Stimulated activated CD4-positive, alpha-beta T cell treated with anti-CD3 and anti-CD28 coated beads, Interleukin-4, amount 100 ng/mL, for 1 hour (primary cell): ENCODE measurements around the gene R3HCC1L.
"Not testable (repeated sequence)": the region's sequence is repeated elsewhere in the genome, so short reads cannot be mapped to it uniquely, and the experiment has no call there.

Source experiments
- DNase-seq: peaks from one replicate; pipeline ENCODE4 v3.0.0-alpha.2; 2020

R3HCC1L gene

DNA sequence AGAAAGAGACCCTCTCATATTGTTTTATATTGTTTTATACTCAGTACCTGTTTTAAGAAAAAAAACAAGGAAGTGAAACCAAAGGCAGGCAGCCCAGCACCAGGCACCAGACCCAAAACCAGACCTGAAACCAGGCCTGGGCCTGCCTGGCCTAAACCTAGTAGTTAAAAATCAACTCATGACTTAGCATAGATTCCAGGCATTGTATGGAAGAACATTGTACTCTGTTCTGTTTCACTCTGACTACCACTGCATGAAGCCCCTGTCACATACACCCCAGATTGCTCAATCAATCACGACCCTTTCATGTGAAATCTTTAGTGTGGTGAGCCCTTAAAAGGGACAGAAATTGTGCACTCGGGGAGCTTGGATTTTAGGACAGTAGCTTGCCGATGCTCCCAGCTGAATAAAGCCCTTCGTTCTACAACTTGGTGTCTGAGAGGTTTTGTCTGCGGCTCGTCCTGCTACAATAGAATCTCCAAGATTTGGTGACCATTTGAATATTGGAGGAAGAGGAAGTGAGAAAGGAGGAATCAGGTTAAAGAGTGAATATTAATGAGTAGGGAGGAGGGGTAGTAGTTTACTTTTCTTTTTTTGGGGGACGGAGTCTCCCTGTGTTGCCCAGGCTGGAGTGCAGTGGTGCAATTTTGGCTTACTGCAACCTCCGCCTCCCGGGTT lies 1.2 kb upstream of the R3HCC1L start:
- DNase-seq = not testable (repeated sequence)

DNA sequence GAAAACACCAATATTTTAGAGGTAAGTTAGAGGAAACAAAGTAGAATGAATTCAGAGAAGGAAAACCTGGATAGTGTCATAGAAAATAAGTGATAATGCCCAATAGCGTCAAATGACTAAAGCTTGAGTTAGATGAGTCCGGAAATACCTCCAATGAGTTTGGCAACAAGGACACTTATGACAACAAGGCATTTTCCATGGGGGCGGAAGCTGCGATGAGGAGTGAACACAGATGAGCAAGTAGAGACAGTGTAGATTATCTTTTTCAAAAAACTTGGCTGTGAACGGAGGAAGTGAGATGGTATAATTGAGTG lies 383 bp upstream of the R3HCC1L start:
- DNase-seq = no peak

DNA sequence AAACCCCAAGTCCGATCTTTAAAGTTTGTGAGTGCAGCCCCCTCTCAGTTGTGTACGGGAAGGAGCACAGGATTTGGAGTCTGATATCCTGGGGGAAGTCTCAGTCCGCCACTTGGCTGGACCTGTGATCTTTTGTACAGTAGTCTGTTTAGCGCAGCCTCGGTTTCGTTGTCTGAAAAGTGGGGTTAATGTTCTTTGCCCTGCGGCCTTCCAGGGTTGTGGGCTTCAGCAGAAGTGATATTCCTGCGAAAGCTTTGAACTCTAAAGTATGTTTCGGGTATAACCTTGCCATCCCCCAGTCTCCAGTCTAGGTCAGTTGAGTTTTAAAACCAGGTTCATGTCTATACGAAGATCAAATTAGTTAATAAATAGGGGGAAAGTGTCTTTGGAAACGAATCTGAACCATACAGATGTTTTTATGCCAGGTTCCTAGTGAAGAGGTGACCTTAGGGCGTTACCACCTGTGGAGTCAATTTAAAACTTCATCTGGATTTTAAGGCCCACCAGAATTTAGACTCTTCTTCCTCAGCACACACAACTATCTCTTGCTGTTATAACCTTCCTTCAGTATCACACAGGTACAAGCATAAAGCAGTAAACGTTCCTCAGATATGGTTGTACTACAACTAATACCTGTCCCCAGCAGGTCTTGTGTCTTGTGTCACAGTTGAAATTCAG lies 904 bp downstream of the R3HCC1L start:
- no peak for DNase-seq

DNA sequence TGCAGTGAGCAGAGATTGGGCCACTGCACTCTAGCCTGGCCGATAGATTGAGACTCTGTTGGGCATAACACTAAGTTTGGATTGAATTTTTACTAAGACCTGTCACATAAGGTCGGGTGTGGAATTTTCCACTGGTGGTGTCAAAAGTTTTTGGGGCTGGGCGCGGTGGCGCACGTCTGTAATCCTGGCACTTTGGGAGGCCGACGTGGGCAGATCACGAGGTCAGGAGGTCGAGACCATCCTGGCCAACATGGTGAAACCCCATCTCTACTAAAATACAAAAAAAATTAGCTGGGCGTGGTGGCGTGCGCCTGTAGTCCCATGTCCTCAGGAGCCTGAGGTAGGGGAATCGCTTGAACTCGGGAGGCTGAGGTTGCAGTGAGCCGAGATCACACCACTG lies 2.3 kb downstream of the R3HCC1L start:
- not testable (repeated sequence) for DNase-seq

DNA sequence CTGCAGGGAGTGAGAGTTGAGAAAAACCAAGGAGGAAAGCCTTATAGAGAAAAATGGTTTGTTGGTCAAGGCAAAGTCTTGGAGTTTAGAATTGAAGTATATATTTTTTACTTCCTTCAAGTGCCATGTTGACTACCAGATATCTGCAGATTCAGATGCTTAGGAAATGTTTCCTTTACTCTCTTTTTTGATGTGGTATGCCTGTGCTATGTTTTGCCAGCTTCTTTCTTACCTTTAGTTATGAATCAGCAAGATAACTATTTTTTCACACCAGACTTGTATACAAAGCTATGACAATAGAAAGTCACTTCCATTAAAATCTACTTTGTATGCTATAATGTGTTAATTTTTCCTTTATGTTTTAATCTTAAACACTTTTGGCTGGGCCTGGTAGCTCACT lies 3.6 kb downstream of the R3HCC1L start:
- no peak for DNase-seq

DNA sequence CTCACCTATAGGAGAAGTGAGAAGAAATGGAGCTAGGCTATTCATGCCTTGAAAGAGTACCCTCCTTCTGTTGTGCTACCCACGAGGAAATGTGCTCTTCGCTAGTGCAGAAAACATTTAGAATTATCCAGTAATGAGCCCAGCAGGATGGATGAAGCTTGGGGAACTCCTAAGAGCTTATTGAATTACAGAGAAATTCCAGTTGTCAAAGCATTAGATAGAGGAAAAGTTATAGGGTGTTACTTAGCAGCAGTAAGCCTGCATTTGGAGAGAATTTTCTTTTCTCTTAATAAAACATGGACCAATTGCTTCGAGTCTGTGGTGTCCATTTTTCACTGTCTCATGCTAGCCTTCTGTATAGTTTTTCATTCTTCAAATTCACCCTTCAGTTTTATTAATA lies 5.0 kb downstream of the R3HCC1L start:
- no peak for DNase-seq

DNA sequence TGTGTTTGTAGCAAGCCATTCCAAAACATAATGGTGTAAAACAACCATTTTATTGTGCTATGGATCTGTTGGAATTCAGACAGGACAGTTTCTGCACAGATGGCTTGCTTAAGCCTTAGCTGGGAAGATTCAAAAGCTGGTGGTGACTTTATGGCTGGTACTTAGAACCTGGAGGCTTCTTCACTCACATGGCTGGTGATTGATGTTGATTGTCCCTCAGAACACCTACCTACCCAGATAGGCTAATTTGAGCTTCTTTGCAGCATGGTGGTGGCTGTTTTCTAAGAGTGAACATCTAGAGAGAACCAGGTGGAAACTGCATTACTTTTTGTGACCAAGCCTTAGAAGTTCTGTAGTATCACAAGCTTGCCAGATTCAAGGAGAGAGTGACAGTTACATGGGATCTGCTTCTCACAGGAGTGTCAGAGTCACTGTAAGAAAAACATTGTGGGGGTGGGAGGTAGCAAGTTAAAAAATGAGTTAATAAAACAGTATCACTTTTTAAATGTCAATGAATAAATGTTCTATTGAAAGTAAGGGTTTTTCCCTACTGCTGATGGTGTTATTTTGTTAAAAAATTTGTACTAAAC lies 7.1 kb downstream of the R3HCC1L start:
- DNase-seq = no peak

DNA sequence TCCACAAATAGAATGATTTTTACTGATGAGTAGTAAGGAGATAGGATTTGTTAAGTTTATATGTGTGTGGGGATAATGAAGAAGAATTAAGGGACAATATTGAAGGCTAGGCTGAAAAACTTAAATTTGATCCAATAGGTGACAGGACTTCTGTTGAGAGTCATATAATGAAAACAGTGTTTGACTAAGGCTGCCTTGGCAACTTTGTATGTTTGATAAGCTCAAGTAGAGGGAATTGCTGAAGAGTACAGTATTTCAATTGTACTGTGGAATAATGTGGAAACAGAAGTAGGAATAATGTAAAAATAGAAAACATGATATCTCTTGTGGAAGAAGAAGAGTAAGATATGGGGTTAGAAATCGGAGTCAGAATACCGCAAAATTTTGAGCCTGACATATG lies 10.5 kb downstream of the R3HCC1L start:
- DNase-seq = no peak

DNA sequence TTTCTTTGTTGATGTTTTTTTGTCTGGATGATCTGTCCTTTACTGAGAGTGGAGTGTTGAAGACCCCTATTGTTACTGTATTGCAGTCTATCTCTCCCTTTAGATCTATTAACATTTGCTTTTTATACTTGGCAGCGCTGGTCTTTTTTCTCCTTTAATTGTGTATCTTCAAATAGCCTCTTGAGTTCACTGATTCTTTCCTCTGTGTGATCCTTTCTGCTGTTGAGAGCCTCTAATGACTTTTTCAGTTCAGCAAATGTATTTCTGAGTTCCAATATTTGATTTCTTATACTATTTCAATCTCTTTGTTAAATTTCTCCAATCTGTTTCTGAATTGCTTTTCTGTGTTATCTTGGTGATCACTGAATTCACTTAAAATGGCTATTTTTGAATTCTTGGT lies 15.4 kb downstream of the R3HCC1L start:
- no peak for DNase-seq

DNA sequence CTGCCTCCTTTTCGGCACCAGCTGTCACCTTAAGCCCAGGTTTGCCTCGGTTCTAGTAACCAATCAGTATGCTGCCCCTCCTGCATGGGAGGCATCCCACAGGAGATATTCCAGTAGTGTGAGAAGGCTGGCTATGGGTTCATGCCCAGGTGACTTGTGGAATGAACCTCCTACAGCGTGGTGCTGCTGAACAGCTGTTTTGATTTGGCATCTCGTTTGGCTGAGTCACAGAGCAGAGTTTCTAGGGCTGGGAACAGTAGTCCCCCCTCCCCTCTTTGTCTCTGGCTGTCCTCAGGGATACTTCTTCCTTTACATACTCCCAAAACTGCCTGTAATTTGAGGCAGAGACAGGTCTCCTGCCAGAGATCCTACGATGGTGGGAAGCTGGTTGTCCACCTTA lies 16.1 kb downstream of the R3HCC1L start:
- DNase-seq = no peak

DNA sequence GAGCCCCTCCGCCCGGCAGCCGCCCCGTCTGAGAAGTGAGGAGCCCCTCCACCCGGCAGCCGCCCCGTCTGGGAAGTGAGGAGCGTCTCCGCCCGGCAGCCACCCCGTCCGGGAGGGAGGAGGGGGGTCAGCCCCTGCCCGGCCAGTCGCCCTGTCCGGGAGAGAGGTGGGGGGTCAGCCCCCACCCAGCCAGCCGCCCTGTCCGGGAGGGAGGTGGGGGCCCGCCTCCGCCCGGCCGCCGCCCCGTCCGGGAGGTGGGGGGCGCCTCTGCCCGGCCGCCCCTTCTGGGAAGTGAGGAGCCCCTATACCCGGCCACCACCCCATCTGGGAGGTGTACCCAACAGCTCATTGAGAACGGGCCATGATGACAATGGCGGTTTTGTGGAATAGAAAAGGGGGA lies 18.3 kb downstream of the R3HCC1L start:
- not testable (repeated sequence) for DNase-seq

DNA sequence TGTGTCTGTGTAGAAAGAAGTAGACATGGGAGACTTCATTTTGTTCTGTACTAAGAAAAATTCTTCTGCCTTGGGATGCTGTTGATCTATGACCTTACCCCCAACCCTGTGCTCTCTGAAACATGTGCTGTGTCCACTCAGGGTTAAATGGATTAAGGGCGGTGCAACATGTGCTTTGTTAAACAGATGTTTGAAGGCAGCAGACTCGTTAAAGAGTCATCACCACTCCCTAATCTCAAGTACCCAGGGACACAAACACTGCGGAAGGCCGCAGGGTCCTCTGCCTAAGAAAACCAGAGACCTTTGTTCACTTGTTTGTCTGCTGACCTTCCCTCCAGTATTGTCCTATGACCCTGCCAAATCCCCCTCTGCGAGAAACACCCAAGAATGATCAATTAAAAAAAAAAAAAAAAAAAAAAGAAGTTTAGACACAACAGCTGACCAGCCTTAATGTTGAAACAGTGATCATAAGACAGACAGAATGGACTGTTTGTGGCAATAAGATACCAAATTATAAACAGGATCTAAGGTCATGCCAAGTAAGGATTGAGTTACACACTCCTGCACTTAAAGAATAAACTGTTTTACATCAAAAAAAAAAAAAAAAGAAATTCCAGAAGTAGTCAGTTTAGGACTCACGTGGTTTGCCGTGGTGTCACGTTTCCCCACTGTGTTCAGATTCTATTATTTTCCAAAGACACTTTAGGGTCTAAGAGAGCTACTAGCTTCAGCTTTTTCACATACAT lies 18.9 kb downstream of the R3HCC1L start:
- not testable (repeated sequence) for DNase-seq

DNA sequence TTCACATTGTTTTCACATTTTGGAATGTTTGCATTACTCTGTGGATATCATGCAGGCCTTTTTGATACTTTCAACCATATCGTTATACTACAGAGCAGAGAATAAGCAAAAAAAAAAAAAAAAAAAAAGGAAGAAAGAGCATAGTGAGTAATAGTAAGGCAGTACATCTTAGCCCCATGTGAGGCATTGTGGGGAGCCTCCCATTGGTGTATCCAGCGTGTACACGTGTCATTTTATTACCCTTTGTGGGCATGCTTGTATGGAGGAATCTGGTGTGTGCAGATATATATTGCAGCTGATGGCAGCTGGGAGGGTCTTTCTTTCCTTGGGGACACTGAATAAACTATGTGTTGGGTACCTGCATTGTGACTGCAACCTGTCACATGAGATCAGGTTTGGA lies 19.6 kb downstream of the R3HCC1L start:
- DNase-seq = no peak

DNA sequence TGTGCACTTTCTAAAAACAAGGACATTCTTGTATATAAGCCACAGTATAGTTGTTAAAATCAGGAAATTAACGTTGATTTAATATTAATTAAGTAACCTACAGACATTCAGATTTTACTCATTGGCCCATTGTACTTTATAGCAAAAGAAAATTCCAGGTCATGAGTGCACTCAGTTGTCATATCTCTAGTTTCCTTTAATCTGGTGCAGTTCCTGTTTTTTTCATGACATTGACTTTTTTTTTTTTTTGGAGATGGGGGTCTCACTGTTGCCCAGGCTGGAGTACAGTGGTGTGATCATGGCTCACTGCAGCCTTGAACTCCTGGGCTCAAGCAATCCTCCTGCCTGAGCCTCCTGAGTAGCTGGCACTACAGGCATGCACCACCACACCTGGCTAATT lies 24.1 kb downstream of the R3HCC1L start:
- no peak for DNase-seq

DNA sequence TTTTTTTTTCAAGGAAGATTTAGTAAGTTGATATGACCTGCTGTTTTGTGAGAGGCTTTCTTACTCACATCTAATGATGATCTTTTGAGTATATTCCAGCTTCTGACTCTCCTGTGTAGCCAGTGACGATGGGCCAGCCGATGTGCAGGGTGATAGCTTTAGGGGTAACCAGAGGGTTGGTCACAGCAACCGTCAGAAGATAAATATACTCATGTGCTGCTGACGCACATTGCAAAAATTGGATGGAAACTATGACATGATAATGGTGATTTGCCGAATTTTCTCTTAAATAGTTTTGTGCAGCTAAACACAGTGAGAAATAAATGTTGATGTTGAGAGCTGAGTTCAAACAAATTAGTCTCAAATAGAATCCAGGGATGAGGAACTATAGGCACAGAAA lies 29.5 kb downstream of the R3HCC1L start:
- DNase-seq = no peak

DNA sequence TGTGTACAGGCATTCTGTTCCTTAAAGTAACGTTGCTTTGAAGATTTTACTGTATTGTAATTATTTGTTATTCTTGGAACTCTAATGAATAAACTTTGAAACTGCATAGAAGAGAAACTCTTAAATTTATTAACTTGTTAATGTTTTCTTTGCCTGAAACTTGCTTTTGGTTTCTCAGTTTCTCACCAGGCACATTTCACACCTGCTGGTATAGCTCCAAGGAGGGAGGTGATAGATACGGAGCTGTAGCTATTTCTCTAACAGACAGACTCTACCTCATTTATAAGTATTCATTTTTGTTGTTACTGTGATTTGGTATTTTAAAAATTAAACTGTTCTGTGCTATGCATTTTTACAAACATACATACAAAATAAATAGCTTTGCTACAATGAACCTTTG lies 32.7 kb downstream of the R3HCC1L start:
- no peak for DNase-seq

DNA sequence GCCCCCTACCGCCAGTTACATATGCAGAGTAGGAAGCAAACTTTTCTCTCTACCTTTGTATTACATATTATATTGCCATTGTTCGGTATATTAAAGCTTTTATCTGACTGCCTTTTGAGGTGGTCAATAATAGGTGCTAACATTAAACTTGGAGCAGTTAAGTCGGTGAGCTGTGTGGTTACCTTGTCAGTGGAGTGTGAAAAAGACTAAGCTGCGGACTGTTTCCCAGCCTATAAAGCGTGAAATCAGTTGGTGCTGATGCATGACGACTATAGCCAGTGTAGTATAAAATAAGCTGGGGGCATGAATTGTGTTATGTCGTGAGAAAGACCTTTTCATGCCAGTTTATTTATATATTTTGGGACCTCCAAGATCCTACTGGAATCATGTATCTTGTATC lies 33.7 kb downstream of the R3HCC1L start:
- no peak for DNase-seq

DNA sequence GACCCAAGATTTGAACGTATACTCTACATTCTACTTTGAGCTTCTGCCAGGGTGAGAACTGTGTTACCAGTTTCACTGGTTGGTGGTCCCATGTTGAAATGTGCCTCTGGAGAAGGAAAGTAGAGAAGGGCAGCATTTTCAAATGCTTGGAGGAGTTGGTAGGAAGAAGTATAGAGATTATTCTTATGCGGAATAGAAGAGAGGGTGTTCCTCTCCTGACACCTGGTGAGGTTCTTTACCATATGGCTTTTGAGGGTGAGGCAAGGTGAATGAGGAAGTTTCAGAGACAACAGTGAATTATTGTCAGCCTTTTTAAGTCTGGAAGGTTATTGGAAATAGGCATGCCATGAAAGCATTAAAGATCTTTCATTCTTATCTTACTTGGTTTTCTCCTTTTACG lies 34.3 kb downstream of the R3HCC1L start:
- DNase-seq = no peak

DNA sequence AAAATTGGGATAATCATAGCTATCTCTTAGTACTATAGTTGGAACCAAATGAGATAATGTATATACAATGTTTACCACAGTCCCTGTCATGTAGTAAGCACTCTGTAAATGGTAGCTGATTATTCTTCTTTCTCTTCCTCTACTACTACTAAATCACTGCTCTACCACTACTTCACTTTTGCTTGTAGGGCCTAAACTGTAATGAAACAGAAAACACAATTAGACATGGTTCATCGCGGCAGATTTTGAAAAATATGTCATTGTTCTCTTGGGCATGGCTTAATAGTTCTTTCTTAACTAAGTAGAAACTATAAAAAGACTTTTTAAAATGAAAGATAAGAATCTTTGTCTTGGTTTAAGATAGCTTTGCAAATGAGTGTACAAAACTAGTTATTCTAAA lies 34.9 kb downstream of the R3HCC1L start:
- no peak for DNase-seq

DNA sequence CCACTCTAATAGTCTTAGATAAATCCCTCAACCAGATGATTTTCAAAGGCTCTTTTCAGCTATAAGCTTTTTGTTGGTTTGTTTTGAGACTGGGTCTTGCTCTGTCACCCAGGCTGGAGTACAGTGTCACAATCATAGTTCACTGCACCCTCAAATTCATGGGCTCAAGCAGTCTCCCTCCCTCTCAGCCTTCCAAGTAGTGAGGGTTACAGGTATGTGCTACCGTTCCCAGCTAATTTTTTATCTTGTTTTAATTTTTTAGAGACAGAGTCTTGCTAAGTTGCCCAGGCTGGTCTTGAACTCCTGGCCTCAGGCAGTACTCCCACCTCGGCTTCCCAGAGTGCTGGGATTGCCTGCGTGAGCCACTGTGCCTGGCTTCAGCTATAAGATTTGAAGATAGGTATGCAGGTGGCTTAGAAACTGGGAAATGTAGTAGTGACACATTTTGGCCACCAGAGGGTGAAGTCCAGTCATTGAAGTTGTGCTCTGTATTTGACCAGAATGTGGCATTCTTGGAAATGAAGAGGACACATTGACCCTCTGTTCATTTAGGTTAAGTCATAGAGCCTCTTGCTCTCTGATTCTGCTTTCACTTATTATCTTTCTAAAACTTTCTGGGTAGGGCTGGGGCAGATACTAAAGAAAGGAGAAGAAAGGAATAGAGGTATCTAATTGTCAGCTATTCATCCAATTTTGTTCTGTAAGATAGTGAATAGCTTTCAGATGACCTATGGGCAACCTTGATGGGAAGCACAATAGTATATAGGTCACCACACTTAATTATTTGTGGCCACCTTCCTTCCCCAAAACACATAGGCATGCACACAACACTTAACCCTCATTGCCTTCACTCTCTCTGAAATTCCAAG lies 36.0 kb downstream of the R3HCC1L start:
- DNase-seq = no peak

DNA sequence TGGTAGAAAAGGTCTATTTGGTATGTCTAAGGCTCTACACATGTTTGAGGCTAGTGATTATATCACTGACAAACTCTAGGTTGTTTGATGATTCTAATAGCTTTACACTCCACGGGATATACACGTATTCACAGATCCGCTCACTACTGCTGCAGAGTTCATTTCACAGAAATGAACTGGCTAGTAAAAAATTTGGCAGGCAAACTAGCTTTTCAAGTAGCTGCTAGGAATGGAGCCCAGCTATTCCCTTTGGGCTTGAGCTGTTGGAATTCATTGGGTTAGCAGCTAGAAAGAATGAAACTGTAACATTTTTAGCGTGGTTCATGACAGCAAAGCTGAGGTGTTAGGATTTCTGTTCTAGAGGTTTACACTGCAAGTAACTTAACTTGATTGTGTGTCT lies 37.6 kb downstream of the R3HCC1L start:
- no peak for DNase-seq

DNA sequence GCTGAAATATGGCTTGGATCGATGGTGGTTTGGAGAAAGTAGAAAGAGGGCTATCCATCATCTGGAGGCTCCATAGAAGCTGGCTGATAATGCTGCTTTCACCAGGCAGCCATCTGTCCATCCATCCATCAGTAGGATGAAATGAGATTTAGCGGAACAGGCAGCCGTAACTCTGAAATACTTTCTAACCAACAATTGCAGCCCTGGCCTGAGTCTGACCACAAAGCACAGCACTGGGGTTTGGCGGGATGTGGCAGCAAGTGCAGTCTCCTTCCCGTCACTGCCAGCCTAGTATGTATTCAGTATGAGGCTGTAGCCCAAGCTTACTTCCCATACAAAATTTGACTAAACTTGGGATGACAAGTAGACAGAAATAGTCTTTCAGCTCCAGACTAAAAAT lies 38.0 kb downstream of the R3HCC1L start:
- no peak for DNase-seq

DNA sequence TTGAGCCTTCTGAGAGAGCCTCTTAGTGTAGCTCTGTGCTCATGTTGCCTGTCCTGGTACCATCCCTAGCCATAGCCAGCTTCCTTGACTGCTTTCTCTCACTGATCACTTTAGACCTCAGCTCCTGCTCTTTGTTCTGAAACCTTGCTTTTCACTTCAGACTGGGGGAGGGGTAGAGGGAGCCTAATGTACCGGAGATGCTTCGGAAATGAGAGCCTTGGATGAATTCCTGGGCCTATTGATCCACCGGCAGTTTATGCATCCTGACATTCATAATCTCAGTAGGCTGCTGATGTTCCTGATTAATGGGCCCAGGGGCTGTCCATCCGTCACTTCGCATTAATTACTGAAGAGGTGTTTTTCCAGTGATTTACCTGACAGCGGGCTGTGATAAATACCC lies 38.8 kb downstream of the R3HCC1L start:
- DNase-seq = no peak
